Fibroblast of mammary gland (primary cell): ENCODE data around the gene LENEP.
A peak's percentile ranks its signal among the peaks of the same experiment; 100 is the strongest.

Source experiments
- DNase-seq: peaks from one replicate; pipeline ENCODE4 v3.0.0-alpha.2; 2010; ENCODE audit warnings: low read depth
- H3K4me3 ChIP-seq: 2 replicates; pipeline ENCODE4 v1.5.1; 2011; ENCODE audit warnings: low read depth, mild to moderate bottlenecking, low read length, moderate library complexity; ENCODE audit not compliant: control insufficient read depth
- TF ChIP-seq, protein P1 (sequence below): conservative IDR thresholded peaks from 2 replicates; pipeline ENCODE4 v1.5.1; 2011; ENCODE audit warnings: low read depth, low read length, inconsistent platforms; ENCODE audit not compliant: control insufficient read depth, insufficient read depth

The LENEP gene

DNA sequence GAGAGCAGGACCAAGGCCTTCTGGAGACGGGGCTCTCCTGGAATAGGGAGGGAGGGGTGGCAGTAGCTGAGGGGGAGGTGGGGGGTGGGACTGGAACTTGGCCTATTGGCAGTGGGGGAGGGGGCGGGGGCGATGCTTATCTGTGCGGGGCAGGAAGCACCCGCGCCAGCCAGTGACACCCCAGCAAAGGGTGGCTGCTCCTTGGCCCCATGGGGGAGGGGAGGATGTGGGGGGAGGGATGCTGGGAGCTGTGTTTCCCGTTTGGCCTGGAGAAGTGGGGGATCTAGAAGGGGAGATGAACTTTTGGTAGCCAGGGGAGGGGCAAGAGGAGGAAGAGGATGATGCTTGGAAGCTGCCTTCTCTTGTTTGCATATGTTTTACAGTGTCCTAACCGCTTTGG is 20.2 kb downstream of the LENEP start:
- no peak overlapping the region for H3K4me3 ChIP-seq
- TF ChIP-seq, protein P1, sequence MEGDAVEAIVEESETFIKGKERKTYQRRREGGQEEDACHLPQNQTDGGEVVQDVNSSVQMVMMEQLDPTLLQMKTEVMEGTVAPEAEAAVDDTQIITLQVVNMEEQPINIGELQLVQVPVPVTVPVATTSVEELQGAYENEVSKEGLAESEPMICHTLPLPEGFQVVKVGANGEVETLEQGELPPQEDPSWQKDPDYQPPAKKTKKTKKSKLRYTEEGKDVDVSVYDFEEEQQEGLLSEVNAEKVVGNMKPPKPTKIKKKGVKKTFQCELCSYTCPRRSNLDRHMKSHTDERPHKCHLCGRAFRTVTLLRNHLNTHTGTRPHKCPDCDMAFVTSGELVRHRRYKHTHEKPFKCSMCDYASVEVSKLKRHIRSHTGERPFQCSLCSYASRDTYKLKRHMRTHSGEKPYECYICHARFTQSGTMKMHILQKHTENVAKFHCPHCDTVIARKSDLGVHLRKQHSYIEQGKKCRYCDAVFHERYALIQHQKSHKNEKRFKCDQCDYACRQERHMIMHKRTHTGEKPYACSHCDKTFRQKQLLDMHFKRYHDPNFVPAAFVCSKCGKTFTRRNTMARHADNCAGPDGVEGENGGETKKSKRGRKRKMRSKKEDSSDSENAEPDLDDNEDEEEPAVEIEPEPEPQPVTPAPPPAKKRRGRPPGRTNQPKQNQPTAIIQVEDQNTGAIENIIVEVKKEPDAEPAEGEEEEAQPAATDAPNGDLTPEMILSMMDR: no peak
- DNase-seq: no peak

DNA sequence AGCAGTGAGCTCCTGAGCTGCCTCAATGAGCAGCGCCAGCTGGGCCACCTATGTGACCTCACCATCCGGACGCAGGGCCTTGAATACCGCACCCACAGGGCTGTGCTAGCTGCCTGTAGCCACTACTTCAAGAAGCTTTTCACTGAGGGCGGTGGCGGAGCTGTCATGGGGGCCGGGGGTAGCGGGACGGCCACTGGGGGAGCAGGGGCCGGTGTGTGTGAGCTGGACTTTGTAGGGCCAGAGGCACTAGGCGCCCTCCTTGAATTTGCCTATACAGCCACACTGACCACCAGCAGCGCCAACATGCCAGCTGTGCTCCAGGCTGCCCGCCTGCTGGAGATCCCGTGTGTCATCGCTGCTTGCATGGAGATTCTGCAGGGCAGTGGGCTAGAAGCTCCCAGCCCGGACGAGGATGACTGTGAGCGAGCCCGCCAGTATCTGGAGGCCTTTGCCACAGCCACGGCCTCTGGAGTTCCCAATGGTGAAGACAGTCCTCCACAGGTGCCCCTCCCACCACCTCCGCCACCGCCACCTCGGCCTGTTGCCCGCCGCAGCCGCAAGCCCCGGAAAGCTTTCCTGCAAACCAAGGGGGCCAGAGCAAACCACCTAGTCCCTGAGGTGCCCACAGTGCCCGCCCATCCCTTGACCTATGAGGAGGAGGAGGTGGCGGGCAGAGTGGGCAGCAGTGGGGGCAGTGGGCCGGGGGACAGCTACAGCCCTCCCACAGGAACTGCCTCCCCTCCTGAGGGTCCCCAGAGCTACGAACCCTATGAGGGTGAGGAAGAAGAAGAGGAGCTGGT is 21.5 kb downstream of the LENEP start:
- TF ChIP-seq, protein P1: no peak

DNA sequence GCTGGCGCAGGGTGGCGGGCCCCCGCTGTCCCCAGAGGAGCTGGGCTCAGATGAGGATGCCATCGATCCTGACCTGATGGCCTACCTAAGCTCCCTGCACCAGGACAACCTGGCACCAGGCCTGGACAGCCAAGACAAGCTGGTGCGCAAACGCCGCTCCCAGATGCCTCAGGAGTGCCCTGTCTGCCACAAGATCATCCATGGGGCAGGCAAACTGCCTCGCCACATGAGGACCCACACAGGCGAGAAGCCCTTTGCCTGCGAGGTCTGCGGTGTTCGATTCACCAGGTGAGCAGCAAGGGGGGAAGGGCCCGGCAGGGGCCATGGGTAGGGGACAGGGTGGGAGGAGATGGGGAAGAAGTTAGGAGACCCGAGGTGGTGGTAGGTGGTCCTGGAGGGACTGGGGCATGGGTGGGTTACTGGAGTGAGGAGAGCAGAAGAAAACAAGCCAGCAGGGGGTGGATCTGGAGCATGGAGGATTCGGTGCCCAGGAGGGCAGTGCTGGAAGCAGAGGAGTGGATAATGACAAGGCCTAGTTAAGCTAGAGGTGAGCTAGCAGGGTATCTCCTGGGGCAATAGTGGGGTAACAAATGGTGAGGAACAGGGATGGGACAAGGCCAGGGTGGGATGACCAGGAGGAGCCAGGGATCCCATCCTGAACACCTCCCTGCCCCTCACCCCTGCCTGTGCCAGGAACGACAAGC is 22.3 kb downstream of the LENEP start:
- no peak for DNase-seq
- TF ChIP-seq, protein P1: no peak
- H3K4me3 ChIP-seq: no peak overlapping the region

More for the DNA sequence above, 21.5 kb downstream of the LENEP start:
- DNase-seq: no peak
- H3K4me3 ChIP-seq: no peak overlapping the region

DNA sequence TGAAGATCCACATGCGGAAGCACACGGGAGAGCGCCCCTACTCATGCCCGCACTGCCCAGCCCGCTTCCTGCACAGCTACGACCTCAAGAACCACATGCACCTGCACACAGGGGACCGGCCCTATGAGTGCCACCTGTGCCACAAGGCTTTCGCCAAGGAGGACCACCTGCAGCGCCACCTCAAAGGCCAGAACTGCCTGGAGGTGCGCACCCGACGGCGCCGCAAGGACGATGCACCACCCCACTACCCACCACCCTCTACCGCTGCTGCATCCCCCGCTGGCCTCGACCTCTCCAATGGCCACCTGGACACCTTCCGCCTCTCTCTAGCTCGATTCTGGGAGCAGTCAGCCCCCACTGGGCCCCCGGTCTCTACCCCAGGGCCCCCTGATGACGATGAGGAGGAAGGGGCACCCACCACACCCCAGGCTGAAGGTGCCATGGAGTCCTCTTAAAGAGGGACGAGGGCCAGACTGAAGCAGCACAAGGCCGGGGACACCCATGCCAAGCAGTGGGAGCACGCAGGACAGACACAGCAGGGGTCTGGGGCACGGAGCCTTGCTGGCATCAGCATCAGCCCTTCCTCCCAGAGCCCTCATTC is 22.9 kb downstream of the LENEP start:
- no peak overlapping the region for H3K4me3 ChIP-seq
- DNase-seq: no peak
- TF ChIP-seq, protein P1: no peak

DNA sequence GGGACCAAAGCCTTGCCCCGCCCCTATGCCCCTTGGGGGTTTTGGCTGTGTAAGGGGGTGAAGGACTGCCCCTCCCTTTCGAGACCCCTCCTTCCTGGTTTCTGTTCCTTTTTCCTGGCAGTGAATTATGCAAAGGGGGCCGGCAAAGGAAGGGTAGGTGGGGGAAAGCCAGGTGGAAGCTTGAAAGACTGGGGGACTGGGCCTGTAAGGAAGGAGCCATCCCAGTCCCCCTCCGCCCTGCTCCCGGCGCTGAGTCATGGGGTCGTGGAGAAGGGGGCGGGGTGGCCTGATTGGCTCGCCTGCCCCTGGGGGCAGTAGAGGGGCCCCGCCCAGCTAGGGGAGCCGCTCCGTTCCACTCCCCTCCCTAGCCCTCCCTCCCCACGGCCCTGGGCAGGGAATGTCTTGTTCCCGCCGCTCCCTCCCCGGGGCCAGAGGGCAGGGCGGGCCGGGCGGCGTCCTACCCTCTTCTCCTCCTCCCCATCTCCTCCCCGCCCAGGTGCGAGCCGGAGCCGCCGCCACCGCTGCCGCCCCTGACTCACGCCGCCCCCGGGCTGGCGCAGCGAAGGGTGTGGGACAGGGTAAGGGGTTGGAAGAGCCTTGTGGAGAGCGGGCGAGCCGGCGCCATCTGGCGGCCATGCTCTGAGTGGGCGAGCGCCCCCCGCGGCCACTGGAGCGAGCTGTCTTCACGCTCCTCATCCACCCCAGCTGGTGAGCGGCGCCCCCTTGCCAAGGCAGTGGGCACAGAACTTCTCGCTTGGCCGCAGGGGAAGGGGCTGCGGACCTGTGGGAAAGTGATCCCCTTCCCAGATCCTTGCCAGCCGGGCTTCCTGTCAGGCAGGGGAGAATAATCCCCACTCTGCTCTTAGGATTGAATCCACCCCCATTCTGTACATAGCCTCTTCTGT is 23.9 kb downstream of the LENEP start:
- peak; percentile 94 for DNase-seq
- TF ChIP-seq, protein P1: peak; percentile 75
- peak overlapping the region; percentile 14 for H3K4me3 ChIP-seq

DNA sequence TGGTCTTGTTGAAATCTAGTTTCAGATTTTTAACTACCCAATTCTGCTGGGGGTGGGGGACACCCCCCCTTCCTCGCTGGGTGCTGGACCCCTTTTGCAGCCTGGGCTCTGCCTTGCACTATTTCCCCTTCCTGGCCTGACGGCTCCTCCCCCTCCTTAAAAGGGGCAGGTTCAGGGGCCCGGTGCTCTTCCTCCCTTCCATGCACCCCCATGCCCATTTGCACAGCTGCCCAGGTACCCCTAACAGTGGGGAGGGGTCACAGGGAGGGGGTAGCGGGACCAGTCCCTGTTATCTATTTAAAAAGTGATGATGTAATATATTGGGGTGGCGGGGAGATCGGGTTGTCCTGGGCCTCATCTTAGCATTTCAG is 24.5 kb downstream of the LENEP start:
- TF ChIP-seq, protein P1: no peak
- peak overlapping the region; percentile 14 for H3K4me3 ChIP-seq
- no peak for DNase-seq
